Activated CD4-positive, alpha-beta memory T cell treated with anti-CD3 and anti-CD28 coated beads for 36 hours (primary cell): ENCODE results near the gene MED12L. TPM values are rescaled to one million over a fixed set of nuclear protein-coding genes. Genes with fewer than 3 reads are reported as not detected.

Source experiments
- CTCF ChIA-PET: fragments of 350-600 bp; sonication (Branson Sonifier 250); formaldehyde crosslinking; loops from one replicate; lab custom pipeline; 2021; ENCODE audit warnings: antibody characterized with exemption, inconsistent platforms; lab: Charles Lee
- POLR2A ChIA-PET: fragments of 350-600 bp; sonication (Branson Sonifier 250); formaldehyde crosslinking; loops from one replicate; lab custom pipeline; 2021; ENCODE audit warnings: antibody characterized with exemption; lab: Charles Lee
- DNase-seq: peaks from one replicate; pipeline ENCODE4 v3.0.0-alpha.2; 2020
- H3K27ac Mint-ChIP-seq: one replicate; pipeline ENCODE4 v1.8.0; 2021; ENCODE audit warnings: mixed read lengths
- H3K27me3 Mint-ChIP-seq: one replicate; pipeline ENCODE4 v1.8.0; 2021; ENCODE audit warnings: mixed read lengths
- H3K36me3 Mint-ChIP-seq: one replicate; pipeline ENCODE4 v1.8.0; 2021; ENCODE audit warnings: mixed read lengths
- H3K4me1 Mint-ChIP-seq: one replicate; pipeline ENCODE4 v1.8.0; 2021; ENCODE audit warnings: low read depth, mixed read lengths
- H3K4me3 Mint-ChIP-seq: one replicate; pipeline ENCODE4 v1.8.0; 2021; ENCODE audit warnings: mild to moderate bottlenecking, mixed read lengths
- H3K9me3 Mint-ChIP-seq: one replicate; pipeline ENCODE4 v1.8.0; 2021; ENCODE audit warnings: mixed read lengths
- intact Hi-C: fragments of 100-400 bp; cut with micrococcal nuclease; formaldehyde crosslinking; loops from one replicate; pipeline ENCODE4 v1.15.1; 2023
- total RNA-seq, 2 experiments: library from RNA; stranded (reverse); gene quantifications; one replicate each; pipeline ENCODE4 v1.2.3, GENCODE V29; 2021

The MED12L gene
- total RNA-seq, 2 experiments from 2014 or later = 1.5 TPM

- no peaks in the 10 kb centered on the region for H3K4me1 Mint-ChIP-seq
- CTCF ChIA-PET = interaction anchor here (0.6 to 0.9 kb wide), 2 partner anchors 76 to 189 kb away, joined by 4 read pairs; no protein-coding TSS in a partner anchor
- no peak overlapping the region for H3K4me3 Mint-ChIP-seq
- no peak overlapping the region for H3K27ac Mint-ChIP-seq
- POLR2A ChIA-PET = no interaction called here
- H3K27me3 Mint-ChIP-seq = peaks cover 3% of the 10 kb centered on the region
- no peak for DNase-seq
- no peaks in the 10 kb centered on the region for H3K36me3 Mint-ChIP-seq
- H3K9me3 Mint-ChIP-seq = no peaks in the 10 kb centered on the region
- intact Hi-C loops = no loop called here
Measured at GRCh38 chr3:151357463-151357850, 272.0 kb downstream of the MED12L start.

DNA sequence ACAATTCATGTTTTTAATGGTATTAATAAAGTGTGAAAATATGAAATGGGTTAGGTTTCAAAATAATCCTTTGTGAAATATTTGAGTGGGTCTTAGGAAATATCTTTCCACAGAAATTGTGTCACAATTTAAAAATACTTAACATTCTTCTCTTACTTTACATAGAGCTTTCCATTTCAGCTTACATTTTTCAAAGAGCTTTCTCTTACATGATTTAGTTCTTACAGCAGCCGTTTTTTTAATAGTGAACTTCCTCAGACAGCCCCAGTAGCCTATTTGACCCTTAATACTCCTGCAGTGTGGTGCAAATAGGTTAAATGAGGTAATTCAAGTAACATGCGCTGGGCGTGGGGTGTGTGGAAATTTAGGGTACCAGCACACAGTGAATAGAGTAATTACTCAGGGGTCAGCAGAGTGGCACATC is 277.3 kb downstream of the MED12L start:
- no peak overlapping the region for H3K4me3 Mint-ChIP-seq
- H3K27ac Mint-ChIP-seq = no peak overlapping the region
- DNase-seq = no peak
- no peaks in the 10 kb centered on the region for H3K9me3 Mint-ChIP-seq
- POLR2A ChIA-PET = no interaction called here
- H3K36me3 Mint-ChIP-seq = no peaks in the 10 kb centered on the region
- CTCF ChIA-PET = interaction anchor here (1.1 kb wide), 1 partner anchor 16 kb away, joined by 4 read pairs; no protein-coding TSS in a partner anchor
- H3K4me1 Mint-ChIP-seq = no peaks in the 10 kb centered on the region
- intact Hi-C loops = no loop called here
- peaks cover 4% of the 10 kb centered on the region for H3K27me3 Mint-ChIP-seq

GRCh38 chr3:151366993-151367392 is 281.5 kb downstream of the MED12L start:
- ChIA-PET POLR2A (no interaction called here), CTCF (no interaction called here)
- H3K4me3 Mint-ChIP-seq = no peak overlapping the region
- intact Hi-C loops = no loop called here
- H3K4me1 Mint-ChIP-seq = no peaks in the 10 kb centered on the region
- H3K36me3 Mint-ChIP-seq = no peaks in the 10 kb centered on the region
- peaks cover 4% of the 10 kb centered on the region for H3K27me3 Mint-ChIP-seq
- no peak overlapping the region for H3K27ac Mint-ChIP-seq
- DNase-seq = no peak
- H3K9me3 Mint-ChIP-seq = no peaks in the 10 kb centered on the region

- no peak overlapping the region for H3K27ac Mint-ChIP-seq
Measured at GRCh38 chr3:151367448-151367847, 282.0 kb downstream of the MED12L start.

GRCh38 chr3:151371526-151371925 is 286.1 kb downstream of the MED12L start:
- DNase-seq = no peak
- H3K4me1 Mint-ChIP-seq = no peaks in the 10 kb centered on the region
- no peak overlapping the region for H3K4me3 Mint-ChIP-seq
- H3K27me3 Mint-ChIP-seq = no peaks in the 10 kb centered on the region
- H3K9me3 Mint-ChIP-seq = no peaks in the 10 kb centered on the region
- H3K27ac Mint-ChIP-seq = no peak overlapping the region
- intact Hi-C loops = no loop called here
- ChIA-PET POLR2A (no interaction called here), CTCF (no interaction called here)
- no peaks in the 10 kb centered on the region for H3K36me3 Mint-ChIP-seq

More at GRCh38 chr3:151367448-151367847, 282.0 kb downstream of the MED12L start:
- Mint-ChIP-seq H3K27me3 (peaks cover 4% of the 10 kb centered on the region), H3K4me1 (no peaks in the 10 kb centered on the region), H3K4me3 (no peak overlapping the region), H3K9me3 (no peaks in the 10 kb centered on the region), H3K36me3 (no peaks in the 10 kb centered on the region)
- intact Hi-C loops = no loop called here
- no peak for DNase-seq
- POLR2A ChIA-PET = no interaction called here
- CTCF ChIA-PET = interaction anchor here (1.0 kb wide), 1 partner anchor 23 kb away, joined by 3 read pairs; no protein-coding TSS in a partner anchor

DNA sequence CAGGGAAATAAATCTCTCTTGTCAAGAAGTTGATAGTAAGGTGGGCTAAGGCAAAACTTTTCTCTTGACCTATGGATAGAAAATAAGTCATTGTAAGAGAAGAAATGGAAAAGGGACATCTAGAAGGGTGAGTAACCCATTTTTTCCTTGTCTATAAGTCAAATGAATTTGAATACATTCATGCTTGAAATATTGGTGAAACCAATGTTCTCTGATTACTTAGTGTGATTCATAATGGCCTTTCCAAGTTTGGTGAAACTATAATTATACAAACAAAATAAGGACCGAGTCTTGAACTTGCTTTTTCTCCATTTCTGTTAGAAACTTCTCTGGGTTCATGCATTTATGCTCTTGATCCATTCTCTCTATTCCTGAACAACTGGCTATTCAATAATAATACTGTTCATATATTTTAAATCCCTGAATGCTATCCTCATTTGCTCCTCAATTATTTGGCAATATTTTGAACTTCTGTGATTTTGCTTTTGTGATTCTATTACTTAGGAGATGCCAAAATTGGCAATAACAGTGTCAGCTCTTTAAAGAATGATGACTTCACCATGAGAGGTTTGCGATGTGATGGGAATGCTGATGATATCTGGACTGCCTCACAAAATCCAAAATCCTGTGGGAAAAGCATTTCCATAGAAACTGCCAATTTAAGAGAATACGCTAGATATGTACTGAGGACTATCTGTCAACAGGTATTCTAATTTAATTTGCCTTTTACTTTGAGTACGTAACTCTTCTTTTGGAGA is 286.8 kb downstream of the MED12L start:
- DNase-seq = no peak
- POLR2A ChIA-PET = no interaction called here
- H3K27ac Mint-ChIP-seq = no peak overlapping the region
- no peaks in the 10 kb centered on the region for H3K9me3 Mint-ChIP-seq
- intact Hi-C loops = no loop called here
- CTCF ChIA-PET = no interaction called here
- no peaks in the 10 kb centered on the region for H3K36me3 Mint-ChIP-seq
- no peaks in the 10 kb centered on the region for H3K27me3 Mint-ChIP-seq
- H3K4me3 Mint-ChIP-seq = no peak overlapping the region
- H3K4me1 Mint-ChIP-seq = no peaks in the 10 kb centered on the region

GRCh38 chr3:151377768-151378385 is 292.4 kb downstream of the MED12L start:
- Mint-ChIP-seq H3K9me3 (no peaks in the 10 kb centered on the region), H3K27me3 (peaks cover 4% of the 10 kb centered on the region), H3K4me3 (no peak overlapping the region), H3K4me1 (no peaks in the 10 kb centered on the region), H3K36me3 (no peaks in the 10 kb centered on the region), H3K27ac (no peak overlapping the region)
- no peak for DNase-seq
- CTCF ChIA-PET = no interaction called here
- POLR2A ChIA-PET = no interaction called here
- intact Hi-C loops = no loop called here

GRCh38 chr3:151379083-151379734 is 293.7 kb downstream of the MED12L start:
- ChIA-PET CTCF (interaction anchor here (0.7 to 1.2 kb wide), 2 partner anchors 16 to 223 kb away, joined by 4 to 5 read pairs; no protein-coding TSS in a partner anchor), POLR2A (no interaction called here)
- intact Hi-C loops = no loop called here
- no peaks in the 10 kb centered on the region for H3K9me3 Mint-ChIP-seq
- peaks cover 2% of the 10 kb centered on the region for H3K4me1 Mint-ChIP-seq
- H3K27me3 Mint-ChIP-seq = peaks cover 4% of the 10 kb centered on the region
- H3K4me3 Mint-ChIP-seq = no peak overlapping the region
- H3K27ac Mint-ChIP-seq = no peak overlapping the region
- peak; percentile 12 for DNase-seq
- no peaks in the 10 kb centered on the region for H3K36me3 Mint-ChIP-seq

DNA sequence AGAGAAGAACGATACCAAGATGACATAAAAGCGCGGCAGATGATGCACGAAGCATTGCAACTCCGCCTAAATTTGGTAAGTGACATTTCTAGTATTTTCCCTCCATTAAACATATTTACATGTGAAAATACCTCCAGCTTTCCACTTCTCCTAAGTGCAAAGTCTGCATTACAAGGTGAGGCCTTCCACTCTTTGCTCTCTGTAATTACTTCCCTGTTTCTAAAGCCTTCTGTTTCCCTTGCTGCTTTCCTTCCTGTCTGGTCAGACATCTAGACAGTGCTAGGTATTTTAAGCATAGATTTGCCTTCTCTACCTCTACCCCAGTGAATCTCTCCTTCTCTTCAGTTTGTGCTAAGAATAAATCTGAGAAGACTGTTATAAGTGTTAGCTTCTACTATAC is 297.2 kb downstream of the MED12L start:
- no peaks in the 10 kb centered on the region for H3K9me3 Mint-ChIP-seq
- POLR2A ChIA-PET = no interaction called here

DNA sequence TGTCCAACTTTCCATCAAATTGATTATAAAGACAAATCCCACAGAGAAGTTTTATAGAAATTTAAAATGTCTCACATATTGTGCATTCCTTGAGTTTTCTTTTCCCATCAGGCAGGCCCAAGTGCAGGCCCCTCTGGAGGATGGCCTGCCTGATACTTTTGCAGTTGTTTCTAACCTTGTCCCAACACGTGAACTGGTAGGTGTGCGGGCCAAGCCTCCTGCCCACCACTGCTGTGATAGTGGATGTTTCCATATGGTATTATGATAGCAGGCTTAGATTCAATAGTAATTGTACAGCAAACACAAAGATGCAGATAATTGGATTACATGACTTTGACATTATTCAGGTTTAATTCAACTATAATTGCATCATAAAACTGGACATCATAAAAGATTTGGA is 297.6 kb downstream of the MED12L start:
- Mint-ChIP-seq H3K36me3 (no peaks in the 10 kb centered on the region), H3K27me3 (no peaks in the 10 kb centered on the region), H3K27ac (no peak overlapping the region), H3K9me3 (no peaks in the 10 kb centered on the region), H3K4me1 (peaks cover 6% of the 10 kb centered on the region), H3K4me3 (no peak overlapping the region)
- ChIA-PET POLR2A (no interaction called here), CTCF (no interaction called here)
- intact Hi-C loops = no loop called here
- no peak for DNase-seq

More for the DNA sequence above, 297.2 kb downstream of the MED12L start:
- Mint-ChIP-seq H3K4me1 (peaks cover 6% of the 10 kb centered on the region), H3K27me3 (peaks cover 3% of the 10 kb centered on the region), H3K27ac (no peak overlapping the region), H3K4me3 (no peak overlapping the region), H3K36me3 (no peaks in the 10 kb centered on the region)
- intact Hi-C loops = no loop called here
- no peak for DNase-seq
- CTCF ChIA-PET = no interaction called here

DNA sequence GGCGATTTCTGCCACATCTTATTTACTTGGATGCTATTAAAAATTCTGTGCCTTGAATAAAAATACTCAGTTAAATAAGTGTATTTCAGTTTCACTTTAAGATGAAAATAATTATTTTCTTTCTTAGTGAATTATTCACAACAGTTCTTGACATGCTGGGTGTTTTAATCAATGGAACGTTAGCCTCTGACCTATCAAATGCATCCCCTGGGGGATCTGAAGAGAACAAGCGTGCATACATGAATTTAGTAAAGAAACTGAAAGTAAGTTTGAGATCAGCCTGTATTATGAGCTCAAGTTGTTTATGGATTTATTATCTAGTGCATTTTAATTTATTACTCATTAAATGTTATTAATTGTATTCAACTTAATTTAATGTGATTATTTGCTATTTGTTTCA is 298.5 kb downstream of the MED12L start:
- ChIA-PET POLR2A (no interaction called here), CTCF (interaction anchor here (1.3 kb wide), 1 partner anchor 55 kb away, joined by 3 read pairs; no protein-coding TSS in a partner anchor)
- Mint-ChIP-seq H3K4me3 (no peak overlapping the region), H3K9me3 (no peaks in the 10 kb centered on the region), H3K27ac (no peak overlapping the region), H3K4me1 (peaks cover 6% of the 10 kb centered on the region), H3K36me3 (no peaks in the 10 kb centered on the region), H3K27me3 (no peaks in the 10 kb centered on the region)
- DNase-seq = no peak
- intact Hi-C loops = no loop called here

DNA sequence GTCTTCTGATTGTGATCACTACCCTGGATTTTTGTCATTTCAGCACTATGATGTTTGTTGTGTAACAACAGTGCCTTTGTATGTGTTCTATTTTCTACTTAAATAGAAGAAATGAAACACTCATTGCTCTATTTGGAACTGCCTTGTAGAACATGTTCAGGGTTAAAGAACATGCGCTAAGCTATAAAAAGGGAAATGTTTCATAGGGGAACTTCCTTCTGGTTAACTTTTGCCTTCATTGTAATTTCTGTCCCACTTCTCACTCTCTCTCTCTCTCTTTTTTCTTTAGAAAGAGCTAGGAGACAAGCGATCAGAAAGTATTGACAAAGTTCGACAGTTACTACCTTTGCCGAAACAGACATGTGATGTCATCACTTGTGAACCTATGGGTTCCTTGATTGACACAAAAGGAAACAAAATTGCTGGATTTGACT is 299.3 kb downstream of the MED12L start, which contains the start of gene P2RY12:
Gene P2RY12 (minus strand): TSS at position 13 of the 434 bp plus-strand sequence. CDS start 45,908 bp downstream, outside the sequence.
- H3K36me3 Mint-ChIP-seq = no peaks in the 10 kb centered on the region
- H3K4me1 Mint-ChIP-seq = peaks cover 6% of the 10 kb centered on the region
- ChIA-PET CTCF (interaction anchor here (1.3 kb wide), 1 partner anchor 56 kb away, joined by 3 read pairs; no protein-coding TSS in a partner anchor), POLR2A (no interaction called here)
- no peak within 1 kb of the TSS for H3K27ac Mint-ChIP-seq
- no peaks in the 10 kb centered on the region for H3K9me3 Mint-ChIP-seq
- DNase-seq = no peak
- no peak within 1 kb of the TSS for H3K4me3 Mint-ChIP-seq
- H3K27me3 Mint-ChIP-seq = no peaks in the 10 kb centered on the region
- intact Hi-C loops = no loop called here
